SK-N-SH (cell line): ENCODE measurements around the gene UBA5. TPM values are rescaled to one million over a fixed set of nuclear protein-coding genes. Genes with fewer than 3 reads are reported as not detected.
A peak's percentile ranks its signal among the peaks of the same experiment; 100 is the strongest.

Experiments used
- CTCF ChIA-PET: fragments of 300-600, 350-600 bp; formaldehyde crosslinking; extraction: SDS; loops from one replicate; lab custom pipeline; 2021; lab: Yijun Ruan, JAX
- POLR2A ChIA-PET: fragments of 350-600 bp; sonication (Branson Sonifier 250); formaldehyde crosslinking; extraction: SDS; loops from one replicate; lab custom pipeline; 2020; ENCODE audit warnings: antibody characterized with exemption, inconsistent platforms; lab: Yijun Ruan, JAX
- DNase-seq: peaks from one replicate; pipeline ENCODE4 v3.0.0; 2012
- H2AFZ ChIP-seq: fragments of 200-600 bp; sonication (generic); 2 replicates; pipeline ENCODE4 v1.8.1; 2016; ENCODE audit warnings: antibody characterized with exemption, mild to moderate bottlenecking, low read depth
- H3F3A ChIP-seq: fragments of 200-600 bp; sonication (generic); replicated peaks from 2 replicates; pipeline ENCODE3; 2016; ENCODE audit warnings: antibody characterized with exemption, mild to moderate bottlenecking; ENCODE audit not compliant: insufficient read depth
- H3K27ac ChIP-seq, 2 experiments: fragments of 200-500 bp in 1 of 2; fragments of 200-600 bp in 1 of 2; sonication (Bioruptor generic) in 1 of 2; sonication (generic), shearing (Covaris generic) in 1 of 2; 2 replicates each; pipeline versions ENCODE4 v1.5.1 to v1.6.1; 2014 to 2016; ENCODE audit warnings: low read depth in 2 of 2, inconsistent platforms in 1 of 2, low read length in 1 of 2, mild to moderate bottlenecking in 1 of 2, mixed read lengths in 1 of 2
- H3K27me3 ChIP-seq: fragments of 200-600 bp; sonication (generic), shearing (Covaris generic); 2 replicates; pipeline ENCODE4 v1.6.1; 2016; ENCODE audit warnings: mixed run types; ENCODE audit not compliant: insufficient read depth
- H3K36me3 ChIP-seq, 2 experiments: fragments of 200-500 bp in 1 of 2; fragments of 200-600 bp in 1 of 2; sonication (Bioruptor generic) in 1 of 2; sonication (generic) in 1 of 2; replicated peaks in 1 of 2; 2 replicates each; pipeline versions ENCODE3 to v1.5.1; 2014 to 2016; ENCODE audit warnings: low read length in 1 of 2, mild to moderate bottlenecking in 1 of 2; ENCODE audit not compliant: insufficient read depth in 2 of 2, control insufficient read depth in 1 of 2
- H3K4me1 ChIP-seq, 2 experiments: fragments of 200-500 bp in 1 of 2; fragments of 200-600 bp in 1 of 2; sonication (Bioruptor generic) in 1 of 2; sonication (generic), shearing (Covaris generic) in 1 of 2; 2 replicates each; pipeline versions ENCODE4 v1.5.1 to v1.6.1; 2014 to 2016; ENCODE audit warnings: low read depth in 1 of 2, low read length in 1 of 2, mixed run types in 1 of 2; ENCODE audit not compliant: insufficient read depth in 2 of 2, control insufficient read depth in 1 of 2
- H3K4me2 ChIP-seq: fragments of 200-600 bp; sonication (generic), shearing (Covaris generic); 2 replicates; pipeline ENCODE4 v1.6.1; 2017; ENCODE audit warnings: mixed run types
- H3K4me3 ChIP-seq, 2 experiments: fragments of 200-500 bp in 1 of 2; fragments of 200-600 bp in 1 of 2; sonication (Bioruptor generic) in 1 of 2; sonication (generic), shearing (Covaris generic) in 1 of 2; 2 replicates each; pipeline versions ENCODE4 v1.5.1 to v1.8.1; 2014 to 2016; ENCODE audit warnings: low read depth in 2 of 2, inconsistent platforms in 1 of 2, low read length in 1 of 2, mild to moderate bottlenecking in 1 of 2, mixed read lengths in 1 of 2, moderate library complexity in 1 of 2
- H3K79me2 ChIP-seq: fragments of 200-600 bp; sonication (generic); 2 replicates; pipeline ENCODE4 v1.8.1; 2017; ENCODE audit warnings: mild to moderate bottlenecking; ENCODE audit not compliant: insufficient read depth
- H3K9ac ChIP-seq: fragments of 200-600 bp; sonication (generic); 2 replicates; pipeline ENCODE4 v1.6.1; 2017; ENCODE audit warnings: mixed run types
- H3K9me2 ChIP-seq: fragments of 200-600 bp; sonication (generic); 2 replicates; pipeline ENCODE4 v1.6.1; 2017; ENCODE audit warnings: mixed run types
- H3K9me3 ChIP-seq: fragments of 200-600 bp; sonication (generic); 2 replicates; pipeline ENCODE4 v1.6.1; 2017; ENCODE audit warnings: mixed run types, mild to moderate bottlenecking, moderate library complexity
- H4K20me1 ChIP-seq: fragments of 200-600 bp; sonication (generic); 2 replicates; pipeline ENCODE4 v1.6.1; 2017; ENCODE audit warnings: mild to moderate bottlenecking, mixed run types; ENCODE audit not compliant: insufficient read depth
- CHD2 ChIP-seq: fragments of 150-350 bp; IDR thresholded peaks from 2 replicates; pipeline ENCODE4 v1.6.1; 2018; ENCODE audit warnings: low read length; ENCODE audit not compliant: partially characterized antibody
- EZH2phosphoT487 ChIP-seq: fragments of 200-600 bp; sonication (generic); IDR thresholded peaks from 2 replicates; pipeline ENCODE4 v1.6.1; 2017; ENCODE audit warnings: low read depth, mixed run types, mild to moderate bottlenecking, antibody characterized with exemption, moderate library complexity, borderline replicate concordance
- FOSL2 ChIP-seq: IDR thresholded peaks from 2 replicates; pipeline ENCODE4 v1.4.0; 2012; ENCODE audit warnings: low read depth, mild to moderate bottlenecking, moderate library complexity, borderline replicate concordance
- FOXJ3 ChIP-seq: sonication (generic); formaldehyde crosslinking; IDR thresholded peaks from 2 replicates; pipeline ENCODE4 v1.5.1; 2020; ENCODE audit warnings: mild to moderate bottlenecking, missing genetic modification reagents
- FOXM1 ChIP-seq: IDR thresholded peaks from 2 replicates; pipeline ENCODE4 v1.4.0; 2012; ENCODE audit warnings: low read depth, mild to moderate bottlenecking
- GABPA ChIP-seq: IDR thresholded peaks from 2 replicates; pipeline ENCODE4 v1.4.0; 2012; ENCODE audit warnings: low read depth, mild to moderate bottlenecking
- JUND ChIP-seq: IDR thresholded peaks from 2 replicates; pipeline ENCODE4 v1.4.0; 2012
- MEF2A ChIP-seq: IDR thresholded peaks from 2 replicates; pipeline ENCODE4 v1.4.0; 2012; ENCODE audit warnings: low read depth, borderline replicate concordance
- MXI1 ChIP-seq: IDR thresholded peaks from 2 replicates; pipeline ENCODE4 v1.6.1; 2012; ENCODE audit warnings: mild to moderate bottlenecking, low read depth, low read length, improper control_type of control experiment
- NRF1 ChIP-seq: IDR thresholded peaks from 2 replicates; pipeline ENCODE4 v1.6.1; 2012; ENCODE audit warnings: low read depth, mild to moderate bottlenecking, low read length
- RCOR1 ChIP-seq: fragments of 150-350 bp; IDR thresholded peaks from 2 replicates; pipeline ENCODE4 v1.6.1; 2017; ENCODE audit warnings: antibody characterized with exemption, low read length
- RFX5 ChIP-seq: IDR thresholded peaks from 2 replicates; pipeline ENCODE4 v1.6.1; 2012; ENCODE audit warnings: mild to moderate bottlenecking, improper control_type of control experiment, low read length
- SIN3A ChIP-seq: IDR thresholded peaks from 2 replicates; pipeline ENCODE4 v1.6.1; 2012; ENCODE audit warnings: low read depth, mild to moderate bottlenecking, low read length, moderate library complexity, borderline replicate concordance
- TAF1 ChIP-seq: IDR thresholded peaks from 2 replicates; pipeline ENCODE4 v1.6.1; 2012; ENCODE audit warnings: low read depth, mild to moderate bottlenecking, low read length, moderate library complexity, borderline replicate concordance
- TCF12 ChIP-seq: IDR thresholded peaks from 2 replicates; pipeline ENCODE4 v1.4.0; 2012
- TEAD4 ChIP-seq: IDR thresholded peaks from 2 replicates; pipeline ENCODE4 v1.4.0; 2012; ENCODE audit warnings: mild to moderate bottlenecking, borderline replicate concordance; ENCODE audit not compliant: insufficient read depth
- polyA plus RNA-seq, 3 experiments: library from polyadenylated mRNA; depleted of rRNA; stranded (reverse); fragments of >200 nt; gene quantifications; 2 replicates each; pipeline ENCODE4 v1.2.3, GENCODE V29; 2012
- TF ChIP-seq, protein P1 (sequence below): IDR thresholded peaks from 2 replicates; pipeline ENCODE4 v1.4.0; 2012; ENCODE audit warnings: low read depth, borderline replicate concordance
- TF ChIP-seq, protein P2 (sequence below): IDR thresholded peaks from 2 replicates; pipeline ENCODE4; 2012
- TF ChIP-seq, protein P3 (sequence below): IDR thresholded peaks from 2 replicates; pipeline ENCODE4 v1.6.1; 2012; ENCODE audit warnings: mild to moderate bottlenecking, low read depth, low read length, moderate library complexity

Gene UBA5
- polyA plus RNA-seq, 1 of the 3 experiments (the other 2 are of a cell fraction): 38.3 TPM

- H3K4me3 ChIP-seq: no peak overlapping the region; a peak in 2 of 4 replicates
- peak overlapping the region; percentile 89 for H3K4me2 ChIP-seq
Observed at GRCh38 chr3:132662212-132662611, 2.1 kb downstream of the UBA5 start.

More at GRCh38 chr3:132662212-132662611, 2.1 kb downstream of the UBA5 start:
- POLR2A ChIA-PET: interaction anchor here (1.4 kb wide), 1 partner anchor 128 kb away, joined by 3 read pairs; no protein-coding TSS in a partner anchor
- no peaks in the 10 kb centered on the region for H4K20me1 ChIP-seq
- no peak for DNase-seq
- H3K27ac ChIP-seq: no peak overlapping the region
- H3K27me3 ChIP-seq: no peaks in the 10 kb centered on the region
- H2AFZ ChIP-seq: no peak overlapping the region
- H3K79me2 ChIP-seq: peaks cover 61% of the 10 kb centered on the region
- peak overlapping the region; percentile 89; the same call in 1 of the 2 replicates for H3K9ac ChIP-seq
- peaks cover 9% of the 10 kb centered on the region for H3F3A ChIP-seq
- no peaks in the 10 kb centered on the region for H3K9me2 ChIP-seq
- peaks cover 4 to 16% of the 10 kb centered on the region in 2 experiments; a peak in 3 of 4 replicates for H3K4me1 ChIP-seq
- peaks cover 13 to 30% of the 10 kb centered on the region in 2 experiments for H3K36me3 ChIP-seq
- H3K9me3 ChIP-seq: no peaks in the 10 kb centered on the region
- CTCF ChIA-PET: interaction anchor here (1.1 kb wide), 1 partner anchor 20 kb away, joined by 3 read pairs; no protein-coding TSS in a partner anchor
- no peak for TF ChIP-seq GABPA
- TF ChIP-seq FOSL2: no peak
- no peak for TF ChIP-seq FOXM1
- TF ChIP-seq JUND: no peak
- TF ChIP-seq EZH2phosphoT487: no peak
- no peak for TF ChIP-seq FOXJ3 (CRISPR knock-in tag)
- TF ChIP-seq CHD2: no peak
- TF ChIP-seq RCOR1: no peak
- TF ChIP-seq, protein P1, sequence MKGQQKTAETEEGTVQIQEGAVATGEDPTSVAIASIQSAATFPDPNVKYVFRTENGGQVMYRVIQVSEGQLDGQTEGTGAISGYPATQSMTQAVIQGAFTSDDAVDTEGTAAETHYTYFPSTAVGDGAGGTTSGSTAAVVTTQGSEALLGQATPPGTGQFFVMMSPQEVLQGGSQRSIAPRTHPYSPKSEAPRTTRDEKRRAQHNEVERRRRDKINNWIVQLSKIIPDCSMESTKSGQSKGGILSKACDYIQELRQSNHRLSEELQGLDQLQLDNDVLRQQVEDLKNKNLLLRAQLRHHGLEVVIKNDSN: no peak
- no peak for TF ChIP-seq TAF1
- no peak for TF ChIP-seq NRF1
- TF ChIP-seq TEAD4: no peak
- TF ChIP-seq, protein P2, sequence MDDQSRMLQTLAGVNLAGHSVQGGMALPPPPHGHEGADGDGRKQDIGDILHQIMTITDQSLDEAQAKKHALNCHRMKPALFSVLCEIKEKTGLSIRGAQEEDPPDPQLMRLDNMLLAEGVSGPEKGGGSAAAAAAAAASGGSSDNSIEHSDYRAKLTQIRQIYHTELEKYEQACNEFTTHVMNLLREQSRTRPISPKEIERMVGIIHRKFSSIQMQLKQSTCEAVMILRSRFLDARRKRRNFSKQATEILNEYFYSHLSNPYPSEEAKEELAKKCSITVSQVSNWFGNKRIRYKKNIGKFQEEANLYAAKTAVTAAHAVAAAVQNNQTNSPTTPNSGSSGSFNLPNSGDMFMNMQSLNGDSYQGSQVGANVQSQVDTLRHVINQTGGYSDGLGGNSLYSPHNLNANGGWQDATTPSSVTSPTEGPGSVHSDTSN: no peak
- no peak for TF ChIP-seq TCF12
- TF ChIP-seq RFX5: no peak
- TF ChIP-seq MEF2A: no peak
- TF ChIP-seq, protein P3, sequence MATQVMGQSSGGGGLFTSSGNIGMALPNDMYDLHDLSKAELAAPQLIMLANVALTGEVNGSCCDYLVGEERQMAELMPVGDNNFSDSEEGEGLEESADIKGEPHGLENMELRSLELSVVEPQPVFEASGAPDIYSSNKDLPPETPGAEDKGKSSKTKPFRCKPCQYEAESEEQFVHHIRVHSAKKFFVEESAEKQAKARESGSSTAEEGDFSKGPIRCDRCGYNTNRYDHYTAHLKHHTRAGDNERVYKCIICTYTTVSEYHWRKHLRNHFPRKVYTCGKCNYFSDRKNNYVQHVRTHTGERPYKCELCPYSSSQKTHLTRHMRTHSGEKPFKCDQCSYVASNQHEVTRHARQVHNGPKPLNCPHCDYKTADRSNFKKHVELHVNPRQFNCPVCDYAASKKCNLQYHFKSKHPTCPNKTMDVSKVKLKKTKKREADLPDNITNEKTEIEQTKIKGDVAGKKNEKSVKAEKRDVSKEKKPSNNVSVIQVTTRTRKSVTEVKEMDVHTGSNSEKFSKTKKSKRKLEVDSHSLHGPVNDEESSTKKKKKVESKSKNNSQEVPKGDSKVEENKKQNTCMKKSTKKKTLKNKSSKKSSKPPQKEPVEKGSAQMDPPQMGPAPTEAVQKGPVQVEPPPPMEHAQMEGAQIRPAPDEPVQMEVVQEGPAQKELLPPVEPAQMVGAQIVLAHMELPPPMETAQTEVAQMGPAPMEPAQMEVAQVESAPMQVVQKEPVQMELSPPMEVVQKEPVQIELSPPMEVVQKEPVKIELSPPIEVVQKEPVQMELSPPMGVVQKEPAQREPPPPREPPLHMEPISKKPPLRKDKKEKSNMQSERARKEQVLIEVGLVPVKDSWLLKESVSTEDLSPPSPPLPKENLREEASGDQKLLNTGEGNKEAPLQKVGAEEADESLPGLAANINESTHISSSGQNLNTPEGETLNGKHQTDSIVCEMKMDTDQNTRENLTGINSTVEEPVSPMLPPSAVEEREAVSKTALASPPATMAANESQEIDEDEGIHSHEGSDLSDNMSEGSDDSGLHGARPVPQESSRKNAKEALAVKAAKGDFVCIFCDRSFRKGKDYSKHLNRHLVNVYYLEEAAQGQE: no peak
- TF ChIP-seq SIN3A: no peak
- no peak for TF ChIP-seq MXI1
